Spleen (tissue), 11 donors: ENCODE results near the gene KIF3A. TPM values are rescaled to one million over a fixed set of nuclear protein-coding genes. Genes with fewer than 3 reads are reported as not detected.

ENCODE experiments used
- DNase-seq: peaks from one replicate; pipeline ENCODE4 v3.0.0-alpha.2; 2020
- H3K27ac ChIP-seq, 8 donors: fragments of 200-600 bp; sonication (generic) in 7 of 8; 1 replicate in 4 of 8; 2 replicates in 4 of 8; pipeline versions ENCODE4 v1.5.0 to v1.8.0; 2016 to 2021; ENCODE audit warnings: inconsistent platforms in 4 of 8, mild to moderate bottlenecking in 4 of 8, moderate library complexity in 1 of 8
- H3K27me3 ChIP-seq, 7 donors: fragments of 200-600 bp; sonication (generic) in 6 of 7; replicated peaks in 1 of 7; 1 replicate in 4 of 7; 2 replicates in 3 of 7; pipeline versions ENCODE4 v1.5.0 to v1.8.0; 2016 to 2021; ENCODE audit warnings: inconsistent platforms in 3 of 7, mild to moderate bottlenecking in 1 of 7
- H3K36me3 ChIP-seq, 6 donors: fragments of 200-600 bp; sonication (generic) in 5 of 6; 1 replicate in 4 of 6; 2 replicates in 2 of 6; pipeline versions ENCODE4 v1.5.0 to v1.8.0; 2016 to 2021; ENCODE audit warnings: inconsistent platforms in 2 of 6
- H3K4me1 ChIP-seq, 6 donors: fragments of 200-600 bp; sonication (generic) in 5 of 6; 1 replicate in 3 of 6; 2 replicates in 3 of 6; pipeline versions ENCODE4 v1.5.0 to v1.8.0; 2016 to 2021; ENCODE audit warnings: inconsistent platforms in 3 of 6
- H3K4me3 ChIP-seq, 8 donors: fragments of 200-600 bp; sonication (generic) in 7 of 8; 1 replicate in 4 of 8; 2 replicates in 4 of 8; pipeline versions ENCODE4 v1.5.0 to v1.8.0; 2016 to 2021; ENCODE audit warnings: inconsistent platforms in 4 of 8, mild to moderate bottlenecking in 4 of 8, moderate library complexity in 2 of 8
- H3K9me3 ChIP-seq, 8 donors: fragments of 200-600 bp; sonication (generic) in 7 of 8; 1 replicate in 4 of 8; 2 replicates in 4 of 8; pipeline versions ENCODE4 v1.5.0 to v1.8.0; 2016 to 2021; ENCODE audit warnings: inconsistent platforms in 4 of 8
- POLR2A ChIP-seq, 3 donors: fragments of 450-650 bp; IDR thresholded peaks; one replicate each; pipeline ENCODE4 v1.5.1; 2017; ENCODE audit warnings: antibody characterized with exemption in 3 of 3, mild to moderate bottlenecking in 1 of 3
- POLR2AphosphoS5 ChIP-seq, 3 donors: sonication (generic); formaldehyde crosslinking; IDR thresholded peaks; one replicate each; pipeline ENCODE4 v1.5.1; 2017; ENCODE audit warnings: antibody characterized with exemption in 3 of 3
- whole genome bisulfite sequencing, 5 donors: extraction: QIAGEN DNeasy Blood & Tissue Kit in 3 of 5; methylation state at CpG; one replicate each; pipeline versions ENCODE4 v1.1.5 to v1.1.7; 2013 to 2018; 5-methylcytosine and 5-hydroxymethylcytosine counted together
- intact Hi-C: fragments of 100-400 bp; cut with DNase I; formaldehyde crosslinking; loops from one replicate; pipeline ENCODE4 v1.15.0; 2023; ENCODE audit warnings: low total_unique reads
- polyA plus RNA-seq, 3 donors: library from polyadenylated mRNA; stranded (reverse); fragments of 200-250 nt; gene quantifications; one replicate each; pipeline ENCODE4 v1.2.1, GENCODE V29; 2013
- total RNA-seq, 7 donors: library from RNA; depleted of rRNA in 3 of 7; stranded (reverse); fragments of >200 nt in 3 of 7; fragmentation: NEBNext Ultra II Directional in 4 of 7; extraction: Animal tissue kit (Norgen Biotek cat#: 25700) in 4 of 7; gene quantifications; one replicate each; pipeline versions ENCODE4 v1.1.0 to v1.2.1, GENCODE V29; 2016 to 2021
- TF ChIP-seq, protein P1 (sequence below), 11 experiments: fragments of 200-600 bp in 7 of 11; fragments of 450-650 bp in 4 of 11; sonication (generic) in 4 of 11; IDR thresholded peaks in 8 of 11; conservative IDR thresholded peaks in 3 of 11; 1 replicate in 7 of 11; 2 replicates in 4 of 11; pipeline versions ENCODE4 v1.4.0 to v1.8.0; 2016 to 2021; ENCODE audit warnings: antibody characterized with exemption in 11 of 11, inconsistent platforms in 4 of 11, mild to moderate bottlenecking in 1 of 11
- donor health status: healthy with polysubstance abuse.
- donor health status: DM: no; HTN: no; CAD: no; lungs with moderate emphysema.
- donor health status: DM: no; HTN: no; CAD: no.
- donor health status: Bipolar disorder and iron deficiency.
- donor health status: healthy.
- donor health status: DM: no; HTN: no; CAD: no.
- donor health status: DM: yes; HTN: yes; CAD: no.

The KIF3A gene
- total and polyA plus RNA-seq, 10 donors = 1.3 to 10.7 (median 6.7) TPM

DNA sequence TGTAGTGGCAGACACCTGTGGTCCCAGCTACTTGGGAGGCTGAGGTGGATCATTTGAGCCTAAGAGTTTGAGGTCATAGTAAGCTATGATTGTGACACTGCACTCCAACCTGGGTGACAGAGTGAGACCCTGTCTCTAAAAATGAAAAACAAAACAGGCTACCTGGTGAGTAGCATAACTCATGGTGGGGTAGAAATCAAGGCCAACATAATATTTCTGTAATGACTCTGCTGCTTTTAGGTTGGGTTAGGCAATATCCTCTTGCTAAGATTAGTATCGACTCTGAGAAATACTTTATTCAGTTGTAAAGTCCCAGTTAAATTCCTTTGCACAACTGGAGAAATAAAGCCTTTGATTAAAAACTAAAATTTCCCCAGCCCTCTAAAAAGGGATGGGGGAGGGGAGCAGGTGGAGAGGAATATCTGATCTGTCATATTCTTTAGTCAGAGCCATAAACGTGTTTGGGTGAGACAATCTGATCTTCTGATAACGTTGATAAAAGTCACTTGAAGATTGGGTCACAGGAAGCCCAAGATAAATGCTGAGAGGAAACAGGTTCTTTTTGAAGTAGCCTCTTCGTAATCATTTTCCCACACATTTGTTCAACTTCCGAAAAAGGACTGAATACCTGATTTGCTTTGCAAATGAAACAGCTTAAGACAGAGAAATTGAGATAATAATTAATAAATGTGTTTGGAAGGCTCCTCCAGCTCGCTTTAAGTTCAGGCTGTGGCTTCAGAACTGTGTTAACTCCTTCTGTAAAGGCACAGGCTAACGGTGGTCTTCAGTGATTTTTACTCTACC is 48.6 kb downstream of the KIF3A start:
- no peak overlapping the region for H3K27ac ChIP-seq
- TF ChIP-seq POLR2AphosphoS5 (IDR thresholded peaks at IDR 0.05) (no peak), POLR2A (IDR thresholded peaks at IDR 0.05) (no peak)
- TF ChIP-seq, protein P1, sequence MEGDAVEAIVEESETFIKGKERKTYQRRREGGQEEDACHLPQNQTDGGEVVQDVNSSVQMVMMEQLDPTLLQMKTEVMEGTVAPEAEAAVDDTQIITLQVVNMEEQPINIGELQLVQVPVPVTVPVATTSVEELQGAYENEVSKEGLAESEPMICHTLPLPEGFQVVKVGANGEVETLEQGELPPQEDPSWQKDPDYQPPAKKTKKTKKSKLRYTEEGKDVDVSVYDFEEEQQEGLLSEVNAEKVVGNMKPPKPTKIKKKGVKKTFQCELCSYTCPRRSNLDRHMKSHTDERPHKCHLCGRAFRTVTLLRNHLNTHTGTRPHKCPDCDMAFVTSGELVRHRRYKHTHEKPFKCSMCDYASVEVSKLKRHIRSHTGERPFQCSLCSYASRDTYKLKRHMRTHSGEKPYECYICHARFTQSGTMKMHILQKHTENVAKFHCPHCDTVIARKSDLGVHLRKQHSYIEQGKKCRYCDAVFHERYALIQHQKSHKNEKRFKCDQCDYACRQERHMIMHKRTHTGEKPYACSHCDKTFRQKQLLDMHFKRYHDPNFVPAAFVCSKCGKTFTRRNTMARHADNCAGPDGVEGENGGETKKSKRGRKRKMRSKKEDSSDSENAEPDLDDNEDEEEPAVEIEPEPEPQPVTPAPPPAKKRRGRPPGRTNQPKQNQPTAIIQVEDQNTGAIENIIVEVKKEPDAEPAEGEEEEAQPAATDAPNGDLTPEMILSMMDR (IDR thresholded peaks at IDR 0.05 in 8 of 11, conservative IDR thresholded peaks at IDR 0.05 in 3 of 11) = no peak
- no peak overlapping the region for H3K4me3 ChIP-seq
- WGBS, 5 donors = 21 to 28% (median 26%) methylated on average over 7 of the region's 7 CpGs
- peaks cover 0 to 3% (median 0%) of the 10 kb centered on the region in 6 donors for H3K36me3 ChIP-seq
- H3K9me3 ChIP-seq = no peaks in the 10 kb centered on the region
- H3K27me3 ChIP-seq = no peaks in the 10 kb centered on the region
- intact Hi-C loops = no loop called here
- DNase-seq = no peak
- peaks cover 0 to 16% (median 4%) of the 10 kb centered on the region in 6 donors for H3K4me1 ChIP-seq

DNA sequence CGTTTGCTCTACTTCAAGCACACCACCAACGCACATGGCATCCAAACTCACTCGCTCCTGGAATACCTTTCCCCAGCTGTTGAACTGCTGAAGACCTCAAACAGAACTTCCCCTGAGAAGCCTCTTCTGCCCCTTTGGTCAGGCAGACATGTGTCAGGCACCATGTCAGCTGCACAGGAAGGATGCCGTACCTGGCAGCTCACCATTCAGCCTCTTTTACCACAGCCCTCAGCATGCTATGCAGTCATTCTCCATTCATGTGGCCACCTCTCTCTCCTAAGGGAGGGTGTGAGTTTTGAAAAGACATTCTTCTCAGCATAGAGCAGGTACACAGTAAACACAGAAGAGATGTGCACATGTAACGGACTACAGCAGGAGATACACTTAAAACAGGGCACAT is 49.4 kb downstream of the KIF3A start:
- intact Hi-C loops = no loop called here
- DNase-seq = no peak
- TF ChIP-seq, protein P1 (IDR thresholded peaks at IDR 0.05 in 8 of 11, conservative IDR thresholded peaks at IDR 0.05 in 3 of 11) = no peak
- TF ChIP-seq POLR2A (IDR thresholded peaks at IDR 0.05) (no peak), POLR2AphosphoS5 (IDR thresholded peaks at IDR 0.05) (no peak)
- no peak overlapping the region for H3K27ac ChIP-seq
- no peaks in the 10 kb centered on the region for H3K36me3 ChIP-seq
- no peaks in the 10 kb centered on the region for H3K27me3 ChIP-seq
- 64 to 82% (median 77%) methylated on average over 5 of the region's 5 CpGs for WGBS, 5 donors
- H3K4me3 ChIP-seq = no peak overlapping the region
- H3K4me1 ChIP-seq = peaks cover 0 to 16% (median 4%) of the 10 kb centered on the region in 6 donors
- H3K9me3 ChIP-seq = no peaks in the 10 kb centered on the region

DNA sequence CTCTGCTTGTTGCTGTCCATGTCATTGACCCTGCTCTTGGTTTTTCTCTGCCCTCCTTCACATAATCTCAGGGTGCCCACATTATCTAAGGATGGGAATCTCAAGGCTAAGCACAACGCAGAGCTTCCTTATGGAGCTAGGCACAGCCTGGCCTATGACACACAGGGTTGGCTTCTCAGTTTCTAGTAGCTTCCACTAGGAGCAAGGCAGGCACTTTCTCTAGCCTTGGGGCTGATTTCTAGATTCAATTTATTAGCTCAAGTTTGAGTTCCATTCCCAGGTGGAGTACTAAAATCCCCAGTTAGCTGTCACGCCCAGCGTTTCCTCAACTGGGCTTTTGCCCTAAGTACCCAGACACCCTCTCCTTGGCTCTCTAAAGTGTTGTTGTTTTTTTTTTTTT is 51.2 kb downstream of the KIF3A start:
- Histone ChIP-seq H3K27ac (no peak overlapping the region), H3K36me3 (no peaks in the 10 kb centered on the region), H3K4me1 (peaks cover 0 to 20% (median 4%) of the 10 kb centered on the region in 6 donors), H3K4me3 (no peak overlapping the region), H3K27me3 (no peaks in the 10 kb centered on the region), H3K9me3 (no peaks in the 10 kb centered on the region)
- no peak for DNase-seq
- TF ChIP-seq POLR2A (IDR thresholded peaks at IDR 0.05) (no peak), POLR2AphosphoS5 (IDR thresholded peaks at IDR 0.05) (no peak)
- TF ChIP-seq, protein P1 (IDR thresholded peaks at IDR 0.05 in 8 of 11, conservative IDR thresholded peaks at IDR 0.05 in 3 of 11) = no peak
- intact Hi-C loops = no loop called here
- WGBS, 5 donors = 91 to 98% (median 96%) methylated on average over 3 of the region's 3 CpGs

DNA sequence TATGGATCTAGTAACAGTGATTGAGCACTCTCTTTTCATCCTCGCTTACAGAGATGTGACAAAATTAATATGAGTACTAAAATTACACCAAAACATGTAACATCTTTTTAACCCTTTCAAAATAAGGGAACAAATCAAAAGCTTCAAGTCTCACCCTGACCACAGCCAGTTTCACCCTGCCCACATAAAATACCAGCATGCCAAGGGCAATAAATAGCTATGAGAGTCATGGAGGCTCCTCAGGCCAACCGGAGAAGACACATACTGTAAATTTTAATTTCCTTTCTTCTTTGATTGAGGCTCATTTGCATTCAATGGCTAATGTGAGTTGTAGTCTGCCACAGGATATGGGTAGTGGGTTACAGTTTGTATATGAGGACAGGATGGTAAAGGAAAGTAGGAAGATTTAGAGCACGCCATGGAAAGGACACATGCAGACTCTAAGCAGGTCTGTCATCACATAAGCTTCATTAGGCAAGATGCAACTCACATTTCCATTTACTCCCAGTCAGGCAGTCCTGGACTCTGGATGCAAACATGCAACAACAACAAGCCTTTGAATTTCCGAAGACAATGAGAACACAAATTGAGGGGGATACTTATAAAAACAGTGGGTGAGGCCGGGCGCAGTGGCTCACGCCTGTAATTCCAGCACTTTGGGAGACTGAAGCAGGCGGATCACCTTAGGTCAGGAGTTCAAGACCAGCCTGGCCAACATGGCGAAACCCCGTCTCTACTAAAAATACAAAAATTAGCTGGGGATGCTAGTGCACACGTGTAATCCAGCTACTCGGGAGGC is 52.2 kb downstream of the KIF3A start:
- Histone ChIP-seq H3K27ac (no peak overlapping the region), H3K4me1 (peaks cover 0 to 23% (median 4%) of the 10 kb centered on the region in 6 donors), H3K27me3 (no peaks in the 10 kb centered on the region), H3K36me3 (no peaks in the 10 kb centered on the region), H3K4me3 (no peak overlapping the region), H3K9me3 (no peaks in the 10 kb centered on the region)
- intact Hi-C loops = no loop called here
- DNase-seq = no peak
- WGBS, 5 donors = 85 to 91% (median 88%) methylated on average over 12 of the region's 12 CpGs
- TF ChIP-seq, protein P1 (IDR thresholded peaks at IDR 0.05 in 8 of 11, conservative IDR thresholded peaks at IDR 0.05 in 3 of 11) = no peak
- TF ChIP-seq POLR2A (IDR thresholded peaks at IDR 0.05) = no peak
- TF ChIP-seq POLR2AphosphoS5 (IDR thresholded peaks at IDR 0.05) = no peak
